HG03139 (cell line): Measurements from ENCODE around the gene TBCD.
"Not testable (repeated sequence)": the region's sequence is repeated elsewhere in the genome, so short reads cannot be mapped to it uniquely, and the experiment has no call there.

Source experiments
- ATAC-seq: cut with Tn5 transposase; IDR thresholded peaks from one replicate; pipeline ENCODE4 v1.9.1; 2021; ENCODE audit not compliant: unreplicated experiment

TBCD gene

DNA sequence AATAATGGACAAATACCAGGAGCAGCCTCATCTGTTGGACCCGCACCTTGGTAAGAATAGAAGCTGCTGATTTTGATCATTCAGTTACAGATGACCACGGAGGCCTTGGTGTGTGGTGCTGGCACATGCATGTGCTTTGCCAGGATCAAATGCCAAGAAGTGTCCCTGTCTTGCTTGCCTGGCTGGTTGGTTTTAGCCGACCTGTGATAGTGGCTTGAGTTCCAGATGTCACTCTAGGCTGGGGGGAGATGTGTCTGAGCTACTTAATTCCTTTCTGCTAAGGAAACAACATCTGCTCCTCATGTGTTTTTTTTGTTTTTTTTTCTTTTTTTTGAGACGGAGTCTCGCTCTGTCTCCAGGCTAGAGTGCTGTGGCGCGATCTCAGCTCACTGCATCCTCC, 4.3 kb downstream of the TBCD start:
- ATAC-seq = no peak

DNA sequence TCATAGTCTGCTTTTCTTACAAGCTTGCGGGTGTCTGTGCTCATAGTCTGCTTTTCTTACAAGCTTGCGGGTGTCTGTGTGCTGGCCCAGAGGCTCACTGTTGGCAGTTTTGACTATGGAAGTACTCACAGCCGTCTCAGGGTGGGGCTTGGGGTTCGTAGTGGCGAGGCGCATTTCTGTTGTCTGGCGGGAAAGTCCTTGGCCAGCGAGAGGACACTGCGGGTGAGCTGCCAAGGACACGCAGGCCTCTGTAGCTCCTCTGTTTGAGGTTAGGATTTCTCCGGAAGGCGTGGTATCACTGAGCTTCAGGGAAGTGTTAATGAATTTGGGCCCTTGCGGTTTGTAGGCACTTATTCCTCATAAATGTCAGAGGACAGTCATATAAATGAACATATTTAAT, 13.5 kb downstream of the TBCD start:
- ATAC-seq = no peak

DNA sequence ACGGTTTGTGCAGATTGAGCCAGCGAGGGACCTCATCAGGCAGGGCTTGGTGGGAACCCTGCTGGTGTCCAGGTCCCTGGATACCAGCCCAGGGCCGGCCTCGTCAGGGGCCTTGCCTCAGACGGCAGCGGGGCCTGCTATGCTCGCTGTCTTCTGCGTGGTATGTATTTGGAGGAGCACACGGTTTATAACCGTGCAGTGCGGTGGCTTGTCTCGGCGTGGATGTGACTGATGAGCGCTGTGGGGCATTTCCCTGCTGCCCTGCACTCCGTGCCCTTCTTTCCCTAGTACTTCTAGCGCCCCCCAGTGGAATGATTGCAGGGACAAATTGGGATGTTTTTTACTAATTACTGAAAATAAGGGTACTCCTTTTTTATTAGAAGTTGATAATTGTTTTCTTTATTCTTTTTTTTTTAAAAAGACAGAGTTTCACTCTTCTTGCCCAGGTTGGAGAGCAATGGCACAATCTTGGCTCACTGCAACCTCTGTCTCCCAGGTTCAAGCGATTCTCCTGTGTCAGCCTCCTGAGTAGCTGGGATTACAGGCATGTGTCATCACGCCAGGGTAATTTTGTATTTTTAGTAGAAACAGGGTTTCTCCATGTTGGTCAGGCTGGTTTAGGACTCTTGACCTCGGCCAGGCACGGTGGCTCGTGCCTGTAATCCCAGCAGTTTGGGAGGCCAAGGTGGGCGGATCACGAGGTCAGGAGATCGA, 15.3 kb downstream of the TBCD start:
- no peak for ATAC-seq

DNA sequence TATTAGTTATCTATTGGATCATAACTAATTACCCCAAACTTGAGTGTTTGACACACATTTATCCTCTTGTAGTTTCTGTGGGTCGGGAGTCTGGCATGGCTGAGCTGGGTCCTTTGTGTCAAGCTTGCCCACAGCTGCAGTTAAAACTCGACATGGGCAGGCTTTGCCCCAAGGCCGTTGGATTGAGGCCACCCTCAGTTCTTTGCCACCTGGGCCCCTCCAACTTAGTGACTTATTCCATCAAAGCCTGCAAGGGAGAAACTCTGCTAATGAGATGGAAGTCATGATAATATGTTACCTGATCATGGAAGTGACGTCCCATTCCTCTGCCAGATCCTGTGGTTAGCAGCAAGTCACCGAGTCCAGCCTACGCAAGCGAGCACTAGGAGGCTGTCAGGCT, 17.2 kb downstream of the TBCD start:
- no peak for ATAC-seq

DNA sequence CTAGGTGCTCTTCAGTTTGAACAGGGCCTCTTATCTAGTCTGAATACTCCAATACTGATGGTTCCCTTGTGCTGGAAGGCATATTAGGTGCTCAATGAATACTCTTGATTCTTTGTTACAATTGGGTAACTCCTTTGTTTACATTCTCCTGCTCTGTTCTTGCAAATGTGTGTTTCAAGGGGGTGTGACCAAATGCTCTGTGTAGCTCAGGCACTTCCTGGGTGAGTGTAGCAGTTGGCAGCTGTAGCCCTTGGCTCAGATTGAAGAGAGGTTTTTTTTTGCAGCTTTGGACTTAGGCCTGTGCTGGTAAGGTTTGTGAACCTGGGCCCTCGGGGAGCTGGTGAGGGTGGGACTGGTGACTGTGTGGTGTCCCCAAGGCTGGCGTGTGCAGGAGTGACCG, 20.2 kb downstream of the TBCD start:
- ATAC-seq = no peak

DNA sequence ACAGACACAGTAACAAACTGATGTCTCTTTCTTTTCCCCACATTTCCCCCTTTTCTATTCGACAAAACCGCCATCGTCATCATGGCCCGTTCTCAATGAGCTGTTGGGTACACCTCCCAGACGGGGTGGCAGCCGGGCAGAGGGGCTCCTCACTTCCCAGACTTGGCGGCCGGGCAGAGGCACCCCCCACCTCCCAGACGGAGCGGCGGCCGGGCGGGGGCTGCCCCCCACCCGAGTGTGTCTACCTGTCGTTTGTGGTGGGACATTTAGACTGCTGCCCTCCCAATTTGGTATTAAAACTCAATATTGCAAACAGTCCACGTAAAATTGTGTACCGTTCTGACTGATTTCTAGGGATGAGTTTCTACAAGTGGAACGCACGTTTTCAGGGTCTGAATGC, 22.6 kb downstream of the TBCD start:
- ATAC-seq = not testable (repeated sequence)

DNA sequence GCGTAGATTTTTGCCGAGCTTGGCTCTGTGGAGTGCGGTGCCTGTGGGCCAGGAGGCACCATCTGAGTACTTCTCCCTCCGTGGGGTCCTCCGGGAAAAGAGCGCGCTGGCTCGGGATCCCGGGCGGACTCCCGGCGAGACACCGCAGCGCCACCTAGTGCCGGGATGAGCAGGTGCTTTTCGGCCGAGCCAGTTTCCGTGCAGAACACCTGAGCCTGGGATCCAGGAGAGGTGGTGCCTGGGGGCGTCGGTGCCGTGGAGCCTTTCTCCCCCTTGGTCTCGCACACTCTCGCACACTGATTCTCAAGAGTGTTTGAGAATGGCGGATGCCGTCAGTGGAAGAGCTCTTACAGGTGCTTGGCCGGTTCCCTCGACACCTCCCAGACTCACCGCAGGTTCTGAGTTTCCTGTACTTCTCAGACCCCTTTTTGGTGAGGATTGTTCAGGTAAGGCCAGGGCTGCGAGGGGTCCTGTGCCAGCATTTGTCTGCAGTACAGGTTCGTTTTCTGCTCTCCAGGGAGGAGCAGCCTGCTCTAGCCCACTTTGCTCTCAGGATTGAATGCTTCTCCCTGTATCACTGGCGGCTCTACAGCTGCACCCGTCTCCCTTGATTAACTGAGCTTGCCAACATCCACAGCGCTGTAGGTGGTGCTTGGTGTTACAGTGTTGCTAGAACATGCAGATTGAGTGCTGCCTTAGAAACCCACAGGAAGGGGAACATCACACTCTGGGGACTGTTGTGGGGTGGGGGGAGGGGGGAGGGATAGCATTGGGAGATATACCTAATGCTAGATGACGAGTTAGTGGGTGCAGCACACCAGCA, 23.3 kb downstream of the TBCD start:
- ATAC-seq = no peak

DNA sequence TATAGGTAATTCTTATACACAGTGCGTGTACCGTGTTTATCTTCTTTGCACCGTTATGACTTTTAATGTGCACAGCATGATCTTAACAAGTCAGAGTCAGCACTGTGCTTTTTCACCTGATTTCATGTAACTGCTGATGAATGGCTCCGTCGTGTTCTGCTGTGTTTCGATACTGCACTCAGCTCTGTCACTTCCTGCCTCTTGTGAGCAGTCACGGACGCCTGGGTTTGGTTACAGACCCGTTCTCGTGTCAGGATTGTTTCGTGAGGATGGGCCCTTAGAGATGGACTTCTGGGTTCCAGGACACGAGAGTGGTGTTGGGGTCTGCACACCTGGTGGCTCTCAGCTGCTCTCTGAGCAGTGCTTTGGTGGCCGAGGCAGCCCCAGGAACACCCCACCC, 24.6 kb downstream of the TBCD start:
- no peak for ATAC-seq

DNA sequence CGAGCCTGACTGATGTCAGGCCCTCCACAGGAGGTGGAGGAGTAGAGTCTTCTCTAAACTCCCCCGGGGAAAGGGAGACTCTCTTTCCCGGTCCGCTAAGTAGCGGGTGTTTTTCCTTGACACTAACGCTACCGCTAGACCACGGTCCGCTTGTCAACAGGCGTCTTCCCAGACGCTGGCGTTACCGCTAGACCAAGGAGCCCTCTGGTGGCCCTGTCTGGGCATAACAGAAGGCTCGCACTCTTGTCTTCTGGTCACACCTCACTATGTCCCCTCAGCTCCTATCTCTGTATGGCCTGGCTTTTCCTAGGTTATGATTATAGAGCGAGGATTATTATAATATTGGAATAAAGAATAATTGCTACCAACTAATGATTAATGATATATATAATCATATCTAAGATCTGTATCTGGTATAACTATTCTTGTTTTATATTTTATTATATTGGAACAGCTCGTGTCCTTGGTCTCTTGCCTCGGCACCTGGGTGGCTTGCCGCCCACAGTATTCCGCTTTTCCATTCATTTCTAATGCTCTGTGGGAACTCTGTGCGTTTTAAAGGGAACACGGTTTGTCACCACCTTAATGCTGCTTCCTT, 26.0 kb downstream of the TBCD start:
- not testable (repeated sequence) for ATAC-seq

DNA sequence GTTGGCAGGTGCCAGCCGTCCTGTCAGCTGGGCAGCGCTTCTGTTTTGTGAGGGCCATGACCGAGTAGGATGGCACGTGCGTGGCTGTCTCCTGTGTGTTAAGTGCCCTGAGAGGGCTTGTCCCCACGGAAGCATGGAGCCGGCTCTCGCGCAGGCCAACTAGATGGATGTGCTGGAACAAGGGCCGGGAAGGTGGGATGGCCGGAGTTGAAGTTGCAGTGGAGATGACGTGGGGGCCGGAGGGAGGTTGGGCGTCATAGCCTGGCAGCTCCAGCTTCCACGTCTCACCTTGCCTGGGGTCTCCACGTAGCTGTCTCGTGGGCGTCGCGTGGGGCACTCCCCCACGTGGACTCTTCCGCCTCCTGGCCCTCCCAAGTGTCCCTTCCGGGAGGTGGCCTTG, 27.7 kb downstream of the TBCD start:
- no peak for ATAC-seq

DNA sequence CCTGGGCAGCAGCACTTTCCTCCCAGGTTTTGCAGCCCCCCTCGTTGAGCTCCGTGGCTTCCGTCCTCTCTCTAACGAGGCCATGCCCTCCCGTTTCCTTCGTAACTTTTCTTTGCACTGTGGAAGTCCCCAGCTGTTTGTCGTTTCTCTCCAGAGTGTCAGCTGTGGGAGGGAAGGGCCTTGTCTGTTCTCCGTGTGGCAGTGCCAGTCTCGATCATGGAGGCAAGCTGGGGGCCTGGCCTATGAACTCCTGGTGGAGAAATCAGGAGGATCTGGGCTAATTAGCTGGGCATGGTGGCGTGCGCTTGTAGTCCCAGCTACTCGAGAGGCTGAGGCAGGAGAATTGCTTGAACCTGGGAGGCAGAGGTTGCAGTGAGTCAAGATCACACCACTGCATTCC, 28.3 kb downstream of the TBCD start:
- ATAC-seq = no peak

DNA sequence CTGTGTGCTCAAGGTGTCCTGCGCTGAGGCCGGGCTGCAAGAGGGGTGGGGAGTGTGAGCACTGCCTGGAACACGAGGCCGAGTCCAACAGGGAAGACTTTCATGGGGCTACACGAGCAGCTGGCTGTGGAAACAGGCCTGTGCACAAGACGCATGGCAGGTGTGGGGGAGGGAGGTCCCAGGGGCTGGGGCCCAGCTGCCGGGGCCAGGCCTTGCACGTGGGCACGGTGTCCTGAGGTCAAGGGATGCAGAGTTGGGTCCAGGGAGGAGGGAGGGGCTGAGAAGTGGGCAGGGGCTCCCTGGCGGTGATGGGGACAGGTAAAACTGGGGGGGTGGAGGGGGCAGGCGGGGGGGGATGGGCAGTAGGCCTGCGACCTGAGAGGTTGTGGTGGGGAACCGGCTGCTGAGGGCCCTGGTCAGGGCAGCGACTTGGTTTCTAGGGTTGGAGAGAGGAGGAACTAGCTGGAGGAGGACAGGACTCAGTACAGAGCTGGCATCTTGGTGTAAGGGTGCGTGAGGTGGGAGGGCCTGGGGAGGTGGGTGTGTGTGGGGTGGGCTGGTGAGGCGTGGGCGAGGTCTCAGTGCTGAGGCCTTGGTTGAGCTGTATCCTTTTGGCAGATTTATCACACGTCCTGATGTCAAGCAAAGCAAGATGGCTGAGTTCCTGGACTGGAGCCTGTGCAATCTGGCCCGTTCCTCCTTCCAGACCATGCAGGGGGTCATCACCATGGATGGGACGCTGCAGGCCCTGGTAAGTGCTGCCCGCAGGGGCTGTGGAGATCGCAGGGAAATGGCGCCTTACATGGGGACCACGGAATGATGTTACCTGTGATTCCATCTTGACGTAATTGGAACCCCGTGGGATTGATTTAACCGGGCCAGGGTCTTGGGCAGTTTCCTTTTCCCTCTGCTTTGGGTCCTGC, 29.4 kb downstream of the TBCD start:
- no peak for ATAC-seq

DNA sequence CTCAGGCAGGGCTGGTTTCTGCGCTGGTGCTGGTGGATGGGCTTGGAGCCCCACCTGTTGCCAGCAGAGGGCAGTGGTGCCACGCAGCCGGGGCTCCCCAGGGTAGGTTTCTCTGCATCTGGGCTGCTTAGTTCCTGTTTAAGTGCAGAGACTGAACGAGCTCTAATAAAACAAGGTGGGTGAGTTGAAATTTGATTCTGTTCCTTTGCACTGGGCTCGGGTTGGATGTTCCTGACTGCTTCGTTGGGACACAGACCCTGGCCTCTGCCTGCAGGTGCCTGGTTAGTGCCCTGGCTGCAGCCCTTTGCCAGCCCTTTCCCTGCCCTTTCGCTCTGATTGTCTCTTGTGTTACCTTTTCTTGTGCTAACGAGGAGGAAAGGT, 30.0 kb downstream of the TBCD start:
- ATAC-seq = no peak

DNA sequence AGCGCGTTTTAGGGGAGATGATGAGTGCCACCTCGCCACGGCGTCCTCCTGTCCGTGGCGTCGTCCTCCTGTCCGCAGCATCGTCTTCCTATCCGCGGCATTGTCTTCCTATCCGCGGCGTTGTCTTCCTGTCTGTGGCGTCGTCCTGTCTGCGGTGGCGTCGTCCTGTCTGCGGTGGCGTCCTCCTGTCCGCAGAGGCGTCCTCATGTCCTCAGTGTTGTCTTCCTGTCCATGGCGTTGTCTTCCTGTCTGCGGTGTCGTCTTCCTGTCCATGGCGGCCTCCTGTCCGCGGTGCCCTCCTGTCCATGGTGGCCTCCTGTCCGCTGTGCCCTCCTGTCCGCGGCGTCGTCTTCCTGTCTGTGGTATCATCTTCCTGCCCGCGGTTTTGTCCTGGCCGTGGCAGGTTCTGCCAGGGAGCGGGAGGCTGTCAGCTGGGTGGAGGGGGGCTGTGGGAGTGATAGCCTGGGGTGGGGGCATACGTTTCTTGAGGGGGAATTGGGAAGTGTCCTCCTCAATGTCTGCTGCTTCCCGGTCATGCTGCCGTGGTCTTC, 30.9 kb downstream of the TBCD start:
- no peak for ATAC-seq

DNA sequence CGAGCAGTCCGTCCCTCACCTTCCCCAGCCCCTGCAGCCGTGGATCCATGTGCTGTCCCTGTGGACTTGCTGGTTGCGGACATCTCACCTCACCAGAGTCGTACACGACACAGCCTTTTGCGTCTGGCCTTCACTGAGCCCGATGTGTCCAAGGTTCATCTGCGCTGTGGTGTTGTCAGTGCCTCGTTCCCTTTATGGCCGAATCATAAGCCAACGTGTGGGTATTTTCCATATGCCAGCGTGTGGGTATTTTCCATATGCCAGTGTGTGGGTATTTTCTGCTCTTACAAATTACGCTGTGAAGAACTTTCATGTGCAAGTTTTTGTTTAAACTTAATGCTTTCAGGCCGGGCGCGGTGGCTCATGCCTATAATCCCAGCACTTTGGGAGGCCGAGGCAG, 31.6 kb downstream of the TBCD start:
- ATAC-seq = no peak

DNA sequence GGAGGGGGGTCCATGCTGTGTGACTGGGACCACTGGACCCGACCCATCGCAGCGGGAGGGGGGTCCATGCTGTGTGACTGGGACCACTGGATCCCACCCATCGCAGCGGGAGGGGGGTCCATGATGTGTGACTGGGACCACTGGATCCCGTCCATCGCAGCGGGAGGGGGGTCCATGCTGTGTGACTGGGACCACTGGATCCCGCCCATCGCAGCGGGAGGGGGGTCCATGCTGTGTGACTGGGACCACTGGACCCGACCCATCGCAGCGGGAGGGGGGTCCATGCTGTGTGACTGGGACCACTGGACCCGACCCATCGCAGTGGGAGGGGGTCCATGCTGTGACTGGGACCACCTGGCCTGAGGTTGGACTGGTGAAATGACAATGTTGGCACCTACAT, 33.7 kb downstream of the TBCD start:
- ATAC-seq = not testable (repeated sequence)

DNA sequence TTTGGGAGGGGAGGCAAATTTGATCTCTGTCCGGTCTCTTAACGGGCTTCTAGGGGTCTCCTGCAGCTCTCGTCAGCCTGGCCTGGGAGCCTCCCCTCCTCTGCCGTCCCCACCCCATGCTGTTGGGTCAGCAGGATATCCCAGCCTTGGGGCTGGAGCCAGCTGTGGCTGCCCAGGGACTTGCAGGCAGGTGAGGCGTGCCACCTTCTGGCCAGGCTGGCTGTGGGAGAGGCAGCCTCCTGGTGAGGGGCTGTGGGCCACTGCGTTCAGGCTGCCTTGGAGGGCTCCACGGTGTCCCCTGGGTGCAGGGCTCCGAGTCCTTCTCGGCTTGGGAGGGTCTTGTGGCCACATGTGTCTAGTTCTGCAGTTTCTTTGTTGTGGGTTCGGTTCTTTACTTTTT, 34.6 kb downstream of the TBCD start:
- no peak for ATAC-seq

DNA sequence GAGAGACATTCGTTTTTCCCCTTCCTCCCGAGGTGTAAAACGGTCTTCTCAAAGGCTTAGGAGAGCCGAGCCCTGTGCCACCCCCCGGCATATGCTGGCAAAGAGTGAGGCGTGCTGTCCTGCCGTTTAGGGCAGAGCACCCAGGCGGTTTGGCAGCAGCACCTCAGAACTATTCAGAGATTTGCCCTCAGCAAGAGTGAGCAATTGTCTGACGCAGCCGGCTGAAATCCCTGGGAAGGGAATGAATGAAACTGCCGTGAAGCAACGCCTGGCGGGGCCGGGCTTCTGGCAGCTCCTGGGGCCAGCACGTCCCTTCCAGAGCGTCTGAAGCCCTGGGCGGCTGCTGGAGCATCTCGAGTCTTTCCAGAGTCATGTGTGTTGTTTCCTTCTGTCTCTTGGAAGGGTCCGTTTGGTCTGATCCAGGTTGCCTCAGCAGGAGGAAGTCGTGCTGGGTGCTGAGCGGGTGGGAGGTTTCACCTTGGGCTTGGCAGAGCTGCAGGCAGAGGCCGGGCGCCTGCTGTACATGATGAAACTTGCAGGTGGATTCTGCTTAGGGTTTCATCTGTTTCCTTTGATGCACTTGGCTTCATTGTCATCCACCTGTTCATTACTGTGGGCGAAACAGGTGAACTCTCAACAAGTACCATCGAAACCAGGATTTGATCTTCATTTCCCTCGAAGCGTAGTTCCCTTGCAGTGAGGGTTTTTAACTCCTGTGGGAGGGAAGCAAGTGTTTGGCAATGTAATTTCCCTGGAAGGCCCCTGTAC, 35.4 kb downstream of the TBCD start:
- ATAC-seq = no peak

DNA sequence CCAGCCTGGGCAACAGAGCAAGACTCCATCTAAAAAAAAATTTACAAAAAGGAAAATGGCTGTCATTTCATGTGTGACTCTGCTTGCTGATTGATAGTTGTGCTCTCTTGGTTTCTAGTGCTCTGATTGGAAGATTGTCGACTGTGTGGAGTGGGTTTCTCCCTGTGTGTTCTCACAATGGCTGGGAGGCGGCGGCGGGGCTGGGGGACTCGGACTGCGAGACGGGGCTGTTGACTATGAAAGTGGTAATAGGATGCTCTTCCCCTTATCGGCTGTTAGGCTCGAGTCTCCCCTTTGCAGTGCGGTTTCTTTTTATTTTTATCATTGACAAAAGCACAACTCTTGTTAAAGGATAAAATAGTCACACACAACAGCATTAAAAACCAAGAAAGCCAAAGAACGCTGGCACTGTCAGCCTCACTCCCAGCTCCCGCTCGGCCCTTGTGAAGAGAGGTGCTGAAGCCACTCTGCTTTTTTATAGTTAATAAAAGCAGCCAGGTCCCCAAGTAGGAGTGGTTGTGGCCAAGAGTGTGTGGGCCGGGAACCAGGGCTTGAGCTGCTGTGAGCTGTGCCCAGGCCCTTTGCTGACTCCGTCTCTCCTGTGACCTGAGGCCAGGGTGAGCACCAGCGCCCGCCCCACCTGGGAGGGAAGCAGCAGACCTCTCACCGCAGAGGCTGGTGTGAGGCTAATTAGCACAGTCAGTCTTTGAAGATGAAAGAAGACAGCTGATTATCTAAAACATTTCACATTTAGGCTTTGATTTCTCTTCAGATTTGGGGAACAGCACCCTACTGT, 36.5 kb downstream of the TBCD start:
- ATAC-seq = no peak
